GM20431 (cell line): ENCODE results near the gene EIF5A.

Experiments used
- in situ Hi-C: fragments of 300-500 bp; cut with MseI, MboI; formaldehyde crosslinking; loops from one replicate; pipeline ENCODE4 v1.15.0; 2020; ENCODE audit warnings: low sequenced_read_pairs; ENCODE audit not compliant: unreplicated experiment

EIF5A gene

DNA sequence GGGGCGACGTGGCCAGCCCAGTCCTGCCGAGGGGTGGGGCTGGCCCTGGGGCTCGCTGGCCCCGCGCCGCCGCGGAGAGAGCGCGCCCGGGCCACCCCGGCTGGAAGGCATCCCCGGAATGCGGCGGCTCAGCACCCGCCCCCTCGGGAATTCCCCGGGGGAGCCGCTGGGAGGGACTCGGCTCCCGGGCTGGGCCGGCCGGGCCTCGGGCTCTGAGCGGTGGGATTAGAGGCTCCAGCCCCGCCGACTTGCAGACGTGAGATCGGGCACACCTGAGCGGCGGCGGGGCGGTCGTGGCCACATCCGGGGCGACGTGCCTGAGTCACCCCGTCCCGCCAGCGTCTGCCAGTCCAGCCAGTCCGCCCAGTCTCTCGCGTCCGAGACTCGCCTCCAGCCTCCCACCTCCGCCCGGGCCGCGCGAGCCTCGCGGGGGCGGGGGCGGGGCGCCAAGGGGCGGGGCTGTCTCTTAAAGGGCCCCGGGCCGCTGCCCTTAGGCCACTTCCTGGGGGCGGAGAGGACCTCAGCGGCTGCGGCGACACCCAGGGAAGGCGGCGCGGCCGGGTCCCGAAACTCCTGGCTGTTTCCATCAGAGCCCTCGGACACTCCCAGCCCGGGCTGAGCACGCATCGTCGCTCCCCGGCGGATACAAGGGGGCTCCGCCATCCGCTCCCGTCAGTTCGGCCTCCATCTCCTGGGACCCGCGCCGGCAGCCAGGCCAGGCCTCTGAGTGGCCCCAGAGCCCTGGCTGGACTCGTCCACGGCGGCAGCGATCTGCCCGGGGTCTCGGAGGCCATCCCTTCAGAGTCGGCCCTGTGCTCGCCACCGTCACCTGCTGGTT is 44.5 kb downstream of the EIF5A start, which contains the start of gene KCTD11:
TSS of gene KCTD11 (plus strand) at position 498 of the 838 bp plus-strand sequence.
- in situ Hi-C loops = no loop called here

GRCh38 chr17:7352503-7352889 is 45.1 kb downstream of the EIF5A start:
- in situ Hi-C loops = no loop called here

- in situ Hi-C loops = no loop called here
Measured at GRCh38 chr17:7352910-7353635, 45.6 kb downstream of the EIF5A start.

DNA sequence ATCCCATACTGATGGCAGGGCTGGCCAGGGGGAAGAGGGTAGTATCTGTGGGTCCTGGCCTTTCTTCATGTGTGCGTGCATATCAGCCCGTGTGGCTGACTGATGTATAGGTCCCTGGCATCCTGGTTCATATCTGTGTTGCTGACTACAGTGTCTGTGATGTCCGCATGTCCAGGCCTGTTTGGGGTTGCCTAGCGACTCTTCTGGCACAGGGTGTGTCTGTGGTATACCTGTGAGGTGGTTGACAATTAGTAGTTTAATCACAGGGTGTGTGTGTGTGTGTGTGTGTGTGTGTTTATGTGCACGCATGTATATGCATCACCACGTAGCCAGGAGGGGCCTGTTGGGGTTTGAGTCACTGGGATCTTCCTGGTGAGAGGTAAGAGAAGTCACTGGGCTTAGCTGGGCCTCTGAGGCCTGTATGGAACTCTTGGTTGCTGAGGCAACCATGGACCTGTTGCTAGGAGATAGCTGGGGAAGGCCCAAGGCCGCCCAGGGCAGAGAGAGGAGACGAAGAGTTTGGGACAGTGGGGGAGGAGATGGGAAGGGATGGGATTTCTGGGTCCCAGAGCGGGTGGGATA is 46.9 kb downstream of the EIF5A start:
- in situ Hi-C loops = no loop called here

DNA sequence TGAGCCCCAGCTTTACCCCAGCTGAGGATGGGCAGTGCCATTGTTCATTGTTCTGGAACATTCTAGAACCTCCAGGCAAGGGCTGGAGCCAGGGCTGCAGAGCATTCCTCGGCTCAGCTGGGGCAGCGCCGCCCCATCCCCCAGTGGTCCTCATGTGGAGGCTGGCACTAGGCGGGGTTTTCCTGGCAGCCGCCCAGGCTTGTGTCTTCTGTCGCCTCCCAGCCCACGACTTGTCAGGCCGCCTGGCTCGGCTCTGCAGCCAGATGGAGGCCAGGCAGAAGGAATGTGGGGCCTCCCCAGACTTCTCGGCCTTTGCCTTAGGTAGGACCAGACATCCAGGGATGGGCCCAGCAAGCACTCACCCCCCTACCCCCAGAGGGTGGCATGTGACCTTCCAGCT is 47.6 kb downstream of the EIF5A start, which contains the start of gene TMEM95:
TSS of gene TMEM95 (plus strand) at position 104 of the 400 bp plus-strand sequence. CDS start at position 153, 49 bp downstream.
- in situ Hi-C loops = no loop called here

GRCh38 chr17:7355573-7355972 is 48.1 kb downstream of the EIF5A start:
- in situ Hi-C loops = no loop called here

- in situ Hi-C loops = no loop called here
Measured at GRCh38 chr17:7356072-7356549, 48.7 kb downstream of the EIF5A start.

- in situ Hi-C loops = no loop called here
Measured at GRCh38 chr17:7356756-7357155, 49.3 kb downstream of the EIF5A start.

- in situ Hi-C loops = no loop called here
Measured at GRCh38 chr17:7357381-7357780, 50.0 kb downstream of the EIF5A start.

- in situ Hi-C loops = no loop called here
Measured at GRCh38 chr17:7361906-7362305, 54.5 kb downstream of the EIF5A start.
